Measurements from ENCODE around the gene CPA4.

DNA sequence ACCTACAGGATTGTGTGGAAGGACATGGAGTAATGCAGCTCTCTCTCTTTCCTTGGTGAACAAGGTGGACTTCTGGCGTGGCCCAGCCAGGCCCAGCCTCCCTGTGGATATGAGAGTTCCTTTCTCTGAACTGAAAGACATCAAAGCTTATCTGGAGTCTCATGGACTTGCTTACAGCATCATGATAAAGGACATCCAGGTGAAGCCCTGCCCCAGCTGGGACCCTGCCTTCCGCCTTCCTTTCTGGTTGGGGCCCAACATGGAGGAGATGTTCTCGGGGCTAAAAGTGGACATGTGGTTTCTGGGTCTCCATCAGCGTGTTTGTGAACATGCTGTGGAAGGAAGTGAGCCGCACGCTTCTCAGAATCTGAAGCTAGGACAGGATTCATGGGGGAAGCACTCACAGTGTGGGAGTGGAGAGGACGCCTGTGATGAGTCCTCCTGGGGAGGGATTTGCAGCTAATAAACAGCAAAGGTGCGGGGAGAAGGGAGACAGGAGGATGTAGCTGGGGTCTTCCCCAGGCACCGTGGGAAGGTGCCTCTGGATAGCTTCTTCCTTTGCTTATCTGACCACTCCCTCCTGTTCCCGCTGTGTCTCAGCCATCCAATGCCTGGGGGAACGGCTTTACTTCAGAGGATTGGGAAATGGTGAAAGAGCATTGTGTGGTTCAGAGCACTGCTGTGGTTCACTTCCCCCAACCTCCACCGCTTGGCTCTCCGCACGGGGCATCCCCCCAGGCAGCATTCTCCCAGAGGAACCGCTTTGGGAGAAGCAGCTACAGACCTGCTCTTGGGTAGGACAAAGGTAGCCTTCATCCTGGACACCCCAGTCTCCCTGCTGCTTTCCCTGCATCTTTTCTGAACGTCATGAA lies 57.2 kb downstream of the CPA4 start:
- no peak for TF ChIP-seq POLR2A (IDR thresholded peaks at IDR 0.05; ENCODE audit: low read depth, low read length)
- peak; percentile 35; the same call in 1 of the 2 replicates for TF ChIP-seq POLR2AphosphoS5 (IDR thresholded peaks at IDR 0.05; ENCODE audit: low read depth, low read length)

Measured in GM12892 (cell line).